ENCODE results near the gene CIC. TPM values are rescaled to one million over a fixed set of nuclear protein-coding genes. Genes with fewer than 3 reads are reported as not detected.
A peak's percentile ranks its signal among the peaks of the same experiment; 100 is the strongest.

Gene CIC
- total and polyA plus RNA-seq, 2 of the 13 experiments (the other 11 are each of a cell fraction or from before 2014, with no cell fraction given): 5.9 to 8.0 TPM

- TF ChIP-seq SMAD1 (CRISPR knock-in tag; IDR thresholded peaks at IDR 0.05; ENCODE audit: borderline replicate concordance, low read depth) (0 out of 2 replicates have a peak, but pooled peaks have one; percentile 79), SOX6 (IDR thresholded peaks at IDR 0.05) (no peak), SOX6 (CRISPR knock-in tag; IDR thresholded peaks at IDR 0.05) (peak; percentile 53; the same call in 1 of the 2 replicates), NFKB2 (CRISPR knock-in tag; IDR thresholded peaks at IDR 0.05; ENCODE audit: borderline replicate concordance) (peak; percentile 67; the same call in 1 of the 2 replicates), ZKSCAN5 (CRISPR knock-in tag; IDR thresholded peaks at IDR 0.05) (no peak), MZF1 (CRISPR knock-in tag; IDR thresholded peaks at IDR 0.05; ENCODE audit: borderline replicate concordance) (no peak), CCDC6 (CRISPR knock-in tag; IDR thresholded peaks at IDR 0.05) (peak; percentile 51), SRF (IDR thresholded peaks at IDR 0.05; ENCODE audit: low read depth, low read length) (no peak), CREBL2 (CRISPR knock-in tag; IDR thresholded peaks at IDR 0.05; ENCODE audit: borderline replicate concordance) (no peak), CAMTA2 (CRISPR knock-in tag; IDR thresholded peaks at IDR 0.05; ENCODE audit: borderline replicate concordance) (no peak), YEATS4 (CRISPR knock-in tag; IDR thresholded peaks at IDR 0.05; ENCODE audit: borderline replicate concordance) (peak; percentile 44; the same call in 1 of the 2 replicates), HNF4G (IDR thresholded peaks at IDR 0.05; ENCODE audit: borderline replicate concordance, low read depth, low read length) (peak; percentile 67; the same call in 1 of the 2 replicates), HNF4G (CRISPR knock-in tag; IDR thresholded peaks at IDR 0.05; ENCODE audit: borderline replicate concordance, low read depth) (no peak), GMEB2 (CRISPR knock-in tag; IDR thresholded peaks at IDR 0.05; ENCODE audit: low read depth) (no peak), CBX2 (IDR thresholded peaks at IDR 0.05; ENCODE audit: low read depth, low read length) (no peak), CBX2 (CRISPR knock-in tag; IDR thresholded peaks at IDR 0.05; ENCODE audit: low read depth) (no peak), NR2F1 (CRISPR knock-in tag; IDR thresholded peaks at IDR 0.05) (no peak), SIN3A (IDR thresholded peaks at IDR 0.05; ENCODE audit: borderline replicate concordance, low read depth, low read length) (peak; percentile 73; the same call in 1 of the 2 replicates)
- TF ChIP-seq, protein P1, sequence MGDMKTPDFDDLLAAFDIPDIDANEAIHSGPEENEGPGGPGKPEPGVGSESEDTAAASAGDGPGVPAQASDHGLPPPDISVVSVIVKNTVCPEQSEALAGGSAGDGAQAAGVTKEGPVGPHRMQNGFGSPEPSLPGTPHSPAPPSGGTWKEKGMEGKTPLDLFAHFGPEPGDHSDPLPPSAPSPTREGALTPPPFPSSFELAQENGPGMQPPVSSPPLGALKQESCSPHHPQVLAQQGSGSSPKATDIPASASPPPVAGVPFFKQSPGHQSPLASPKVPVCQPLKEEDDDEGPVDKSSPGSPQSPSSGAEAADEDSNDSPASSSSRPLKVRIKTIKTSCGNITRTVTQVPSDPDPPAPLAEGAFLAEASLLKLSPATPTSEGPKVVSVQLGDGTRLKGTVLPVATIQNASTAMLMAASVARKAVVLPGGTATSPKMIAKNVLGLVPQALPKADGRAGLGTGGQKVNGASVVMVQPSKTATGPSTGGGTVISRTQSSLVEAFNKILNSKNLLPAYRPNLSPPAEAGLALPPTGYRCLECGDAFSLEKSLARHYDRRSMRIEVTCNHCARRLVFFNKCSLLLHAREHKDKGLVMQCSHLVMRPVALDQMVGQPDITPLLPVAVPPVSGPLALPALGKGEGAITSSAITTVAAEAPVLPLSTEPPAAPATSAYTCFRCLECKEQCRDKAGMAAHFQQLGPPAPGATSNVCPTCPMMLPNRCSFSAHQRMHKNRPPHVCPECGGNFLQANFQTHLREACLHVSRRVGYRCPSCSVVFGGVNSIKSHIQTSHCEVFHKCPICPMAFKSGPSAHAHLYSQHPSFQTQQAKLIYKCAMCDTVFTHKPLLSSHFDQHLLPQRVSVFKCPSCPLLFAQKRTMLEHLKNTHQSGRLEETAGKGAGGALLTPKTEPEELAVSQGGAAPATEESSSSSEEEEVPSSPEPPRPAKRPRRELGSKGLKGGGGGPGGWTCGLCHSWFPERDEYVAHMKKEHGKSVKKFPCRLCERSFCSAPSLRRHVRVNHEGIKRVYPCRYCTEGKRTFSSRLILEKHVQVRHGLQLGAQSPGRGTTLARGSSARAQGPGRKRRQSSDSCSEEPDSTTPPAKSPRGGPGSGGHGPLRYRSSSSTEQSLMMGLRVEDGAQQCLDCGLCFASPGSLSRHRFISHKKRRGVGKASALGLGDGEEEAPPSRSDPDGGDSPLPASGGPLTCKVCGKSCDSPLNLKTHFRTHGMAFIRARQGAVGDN (CRISPR knock-in tag; IDR thresholded peaks at IDR 0.05): peak; percentile 84
- TF ChIP-seq, protein P2, sequence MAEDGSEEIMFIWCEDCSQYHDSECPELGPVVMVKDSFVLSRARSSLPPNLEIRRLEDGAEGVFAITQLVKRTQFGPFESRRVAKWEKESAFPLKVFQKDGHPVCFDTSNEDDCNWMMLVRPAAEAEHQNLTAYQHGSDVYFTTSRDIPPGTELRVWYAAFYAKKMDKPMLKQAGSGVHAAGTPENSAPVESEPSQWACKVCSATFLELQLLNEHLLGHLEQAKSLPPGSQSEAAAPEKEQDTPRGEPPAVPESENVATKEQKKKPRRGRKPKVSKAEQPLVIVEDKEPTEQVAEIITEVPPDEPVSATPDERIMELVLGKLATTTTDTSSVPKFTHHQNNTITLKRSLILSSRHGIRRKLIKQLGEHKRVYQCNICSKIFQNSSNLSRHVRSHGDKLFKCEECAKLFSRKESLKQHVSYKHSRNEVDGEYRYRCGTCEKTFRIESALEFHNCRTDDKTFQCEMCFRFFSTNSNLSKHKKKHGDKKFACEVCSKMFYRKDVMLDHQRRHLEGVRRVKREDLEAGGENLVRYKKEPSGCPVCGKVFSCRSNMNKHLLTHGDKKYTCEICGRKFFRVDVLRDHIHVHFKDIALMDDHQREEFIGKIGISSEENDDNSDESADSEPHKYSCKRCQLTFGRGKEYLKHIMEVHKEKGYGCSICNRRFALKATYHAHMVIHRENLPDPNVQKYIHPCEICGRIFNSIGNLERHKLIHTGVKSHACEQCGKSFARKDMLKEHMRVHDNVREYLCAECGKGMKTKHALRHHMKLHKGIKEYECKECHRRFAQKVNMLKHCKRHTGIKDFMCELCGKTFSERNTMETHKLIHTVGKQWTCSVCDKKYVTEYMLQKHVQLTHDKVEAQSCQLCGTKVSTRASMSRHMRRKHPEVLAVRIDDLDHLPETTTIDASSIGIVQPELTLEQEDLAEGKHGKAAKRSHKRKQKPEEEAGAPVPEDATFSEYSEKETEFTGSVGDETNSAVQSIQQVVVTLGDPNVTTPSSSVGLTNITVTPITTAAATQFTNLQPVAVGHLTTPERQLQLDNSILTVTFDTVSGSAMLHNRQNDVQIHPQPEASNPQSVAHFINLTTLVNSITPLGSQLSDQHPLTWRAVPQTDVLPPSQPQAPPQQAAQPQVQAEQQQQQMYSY (CRISPR knock-in tag; IDR thresholded peaks at IDR 0.05): peak; percentile 47; the same call in 1 of the 2 replicates
Observed at GRCh38 chr19:42268142-42268703, 829 bp upstream of the CIC start (continued).
